GM21360 (cell line): Measurements from ENCODE around the gene BTG4.

ENCODE experiments used
- ATAC-seq: cut with Tn5 transposase; IDR thresholded peaks from one replicate; pipeline ENCODE4 v1.9.1; 2021; ENCODE audit warnings: mild to moderate bottlenecking, moderate library complexity; ENCODE audit not compliant: unreplicated experiment

BTG4 gene

GRCh38 chr11:111456859-111457730 lies 55.1 kb downstream of the BTG4 start:
- ATAC-seq: no peak

- ATAC-seq: no peak
These were observed 55.9 kb downstream of the BTG4 start for GRCh38 chr11:111456086-111456858.

GRCh38 chr11:111455291-111456085 lies 56.7 kb downstream of the BTG4 start:
- no peak for ATAC-seq

GRCh38 chr11:111454561-111455192 lies 57.5 kb downstream of the BTG4 start:
- no peak for ATAC-seq

GRCh38 chr11:111452817-111453552 lies 59.2 kb downstream of the BTG4 start:
- no peak for ATAC-seq

- ATAC-seq: no peak
These were observed 60.0 kb downstream of the BTG4 start for GRCh38 chr11:111452146-111452545.

- ATAC-seq: peak; percentile 81
These were observed 61.5 kb downstream of the BTG4 start for GRCh38 chr11:111450480-111451320.

GRCh38 chr11:111449696-111450479 lies 62.3 kb downstream of the BTG4 start:
- ATAC-seq: no peak

- no peak for ATAC-seq
These were observed 63.2 kb downstream of the BTG4 start for GRCh38 chr11:111448831-111449557.

- no peak for ATAC-seq
These were observed 63.8 kb downstream of the BTG4 start for GRCh38 chr11:111448414-111448813.

GRCh38 chr11:111447931-111448330 lies 64.3 kb downstream of the BTG4 start:
- no peak for ATAC-seq

GRCh38 chr11:111447112-111447471 lies 65.1 kb downstream of the BTG4 start:
- no peak for ATAC-seq

GRCh38 chr11:111446404-111447111 lies 65.6 kb downstream of the BTG4 start:
- ATAC-seq: peak; percentile 83

GRCh38 chr11:111445586-111445985 lies 66.6 kb downstream of the BTG4 start:
- no peak for ATAC-seq
